KBM-7 (cell line): ENCODE data around the gene PRKCE.

Source experiments
- DNase-seq: peaks from one replicate; pipeline ENCODE4 v3.0.0-alpha.2; 2015
- in situ Hi-C: fragments of 300-500 bp; cut with MboI; formaldehyde crosslinking; loops from 2 replicates; pipeline ENCODE4 v1.14.3; 2020; ENCODE audit warnings: low sequenced_read_pairs, low pct_unique_long_range_greater_than_20kb, mixed read lengths

Gene PRKCE

DNA sequence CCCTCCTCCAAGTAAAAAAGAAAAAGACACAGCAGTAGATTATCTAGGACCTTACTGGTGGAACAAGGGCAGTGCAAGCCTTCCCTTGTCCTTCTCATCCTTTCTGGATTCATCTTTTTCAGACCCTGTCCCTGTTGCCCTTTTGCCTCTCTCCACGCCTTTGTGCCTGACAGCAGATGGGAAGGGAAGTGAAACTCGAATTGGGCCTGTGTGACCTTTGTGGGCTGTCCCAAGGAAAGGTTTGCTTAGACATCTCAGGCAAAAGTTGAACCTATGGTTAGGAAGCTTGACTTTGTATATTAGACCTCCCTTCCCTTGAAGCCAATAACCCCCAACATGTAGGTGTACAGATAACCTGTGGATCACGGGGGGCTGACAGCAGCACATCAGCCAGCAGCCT, 185.3 kb downstream of the PRKCE start:
- no peak for DNase-seq
- in situ Hi-C loops = no loop called here

DNA sequence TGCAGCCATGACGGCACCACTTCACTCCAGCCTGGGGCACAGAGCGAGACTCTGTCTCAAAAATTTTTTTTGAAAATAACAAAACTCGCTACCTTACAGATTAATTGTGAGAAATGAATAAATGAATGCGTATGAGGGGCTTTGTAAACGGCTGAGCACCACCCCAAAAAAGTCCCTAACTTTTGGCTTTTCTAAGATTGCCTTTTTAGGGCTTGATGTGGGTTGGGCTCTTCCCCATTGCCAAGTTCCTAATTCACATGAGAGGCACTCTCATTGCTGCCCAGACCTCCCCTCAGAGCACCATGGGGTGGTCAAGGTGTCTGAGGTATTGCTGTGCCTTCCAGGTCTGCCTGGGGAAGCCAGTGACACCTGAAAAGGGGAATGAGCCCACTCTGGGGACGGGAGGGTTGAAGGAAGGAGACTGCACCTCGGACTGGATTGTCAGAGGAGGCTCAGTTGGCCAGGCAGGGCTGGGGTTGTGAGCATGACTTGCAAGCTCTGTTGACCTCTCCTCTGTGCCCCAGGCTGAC, 186.4 kb downstream of the PRKCE start:
- in situ Hi-C loops = no loop called here
- no peak for DNase-seq

GRCh38 chr2:45839508-45840251, 188.2 kb downstream of the PRKCE start:
- in situ Hi-C loops = no loop called here
- no peak for DNase-seq

DNA sequence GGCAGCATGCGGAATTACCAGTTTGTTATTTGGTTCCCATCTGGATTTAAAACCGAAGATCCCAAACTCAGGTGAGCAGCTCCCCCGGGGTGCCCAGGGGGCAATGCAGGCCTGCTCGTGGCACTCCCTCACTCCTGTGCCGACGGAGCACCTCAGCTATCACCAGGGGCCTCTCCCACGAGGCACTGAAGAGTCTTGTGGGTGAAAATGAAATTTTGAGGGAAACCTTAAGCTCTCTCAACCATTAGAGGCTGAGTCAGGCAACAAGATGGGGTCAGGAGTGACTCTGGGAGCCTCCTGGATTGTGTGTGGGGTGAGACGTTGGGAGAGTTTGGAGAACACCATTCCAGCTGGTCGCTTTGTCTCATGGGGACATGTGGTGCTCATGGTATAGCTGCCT, 189.0 kb downstream of the PRKCE start:
- DNase-seq = no peak
- in situ Hi-C loops = no loop called here

DNA sequence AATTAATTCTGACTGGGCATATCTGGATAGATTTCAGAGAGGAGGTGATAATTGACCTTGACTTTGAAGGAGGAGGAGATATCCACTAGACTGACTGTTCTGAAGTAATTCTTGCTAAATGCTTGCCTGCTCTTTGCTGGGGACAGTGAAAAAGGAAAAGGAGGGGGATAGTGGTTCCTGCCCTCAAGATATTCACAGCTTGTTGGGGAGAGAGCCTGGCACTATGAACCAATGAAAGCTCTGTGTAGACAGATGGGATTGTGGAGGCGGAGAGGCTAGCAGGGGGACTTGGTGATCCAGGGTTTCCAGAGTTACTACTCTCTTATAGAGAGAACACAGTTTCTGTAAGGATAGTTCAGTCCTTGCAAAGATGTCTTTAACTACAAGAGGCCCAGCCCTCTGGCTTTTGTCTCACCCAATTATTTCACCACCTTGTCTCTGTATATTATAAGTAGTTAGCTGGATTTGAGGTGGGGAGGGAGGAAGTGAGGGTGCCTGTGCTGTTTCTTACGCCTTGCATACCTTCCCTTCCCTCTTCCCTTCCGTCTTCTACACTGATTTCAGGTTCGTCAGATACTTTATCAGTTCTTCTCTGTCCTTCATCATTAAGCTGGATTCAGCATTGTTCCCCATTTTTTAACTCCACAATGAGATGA, 190.4 kb downstream of the PRKCE start:
- DNase-seq = no peak
- in situ Hi-C loops = no loop called here

- in situ Hi-C loops = no loop called here
- DNase-seq = no peak
These were observed 191.7 kb downstream of the PRKCE start for GRCh38 chr2:45843136-45843535.

- in situ Hi-C loops = no loop called here
- no peak for DNase-seq
These were observed 193.5 kb downstream of the PRKCE start for GRCh38 chr2:45844796-45845457.

DNA sequence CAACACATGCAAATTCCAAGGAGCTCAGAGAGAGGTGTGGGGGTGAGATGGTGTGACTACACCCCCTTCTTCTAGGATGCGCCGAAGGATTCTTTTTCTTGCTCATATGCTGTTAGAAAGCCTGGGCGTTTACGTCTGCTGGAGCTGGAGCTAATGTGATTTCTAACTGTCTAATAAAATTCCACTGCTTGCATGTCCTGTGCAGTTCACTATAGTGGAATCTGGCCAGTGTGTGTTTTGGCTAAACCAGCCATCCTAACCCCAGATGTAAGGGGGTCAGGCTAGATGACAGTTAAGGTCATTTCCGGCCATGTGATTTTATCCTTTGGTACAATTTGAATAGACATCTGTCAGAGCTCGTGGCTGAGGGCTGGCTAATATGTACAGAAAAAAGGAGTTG, 194.1 kb downstream of the PRKCE start:
- DNase-seq = no peak
- in situ Hi-C loops = no loop called here

- in situ Hi-C loops = no loop called here
- DNase-seq = no peak
These were observed 198.2 kb downstream of the PRKCE start for GRCh38 chr2:45849491-45850283.

DNA sequence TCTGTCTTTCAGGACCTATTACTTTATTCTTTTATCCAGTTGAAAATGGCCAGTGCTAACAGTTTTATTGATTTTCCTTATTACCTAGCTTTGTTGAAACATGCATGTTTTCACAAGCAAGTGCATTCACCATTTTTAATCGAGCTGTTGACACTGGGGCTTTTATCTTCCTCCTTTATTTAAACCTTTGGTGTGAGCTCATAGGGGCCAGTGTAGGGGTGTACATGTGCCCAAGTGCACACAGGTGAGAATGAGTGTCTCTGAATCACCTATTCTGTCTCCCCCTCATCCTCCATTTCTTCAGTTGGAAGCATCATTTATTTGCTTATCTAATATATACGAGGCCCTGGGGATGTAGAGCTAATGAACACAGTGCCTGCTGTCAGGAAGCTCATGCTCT, 199.1 kb downstream of the PRKCE start:
- DNase-seq = no peak
- in situ Hi-C loops = no loop called here

DNA sequence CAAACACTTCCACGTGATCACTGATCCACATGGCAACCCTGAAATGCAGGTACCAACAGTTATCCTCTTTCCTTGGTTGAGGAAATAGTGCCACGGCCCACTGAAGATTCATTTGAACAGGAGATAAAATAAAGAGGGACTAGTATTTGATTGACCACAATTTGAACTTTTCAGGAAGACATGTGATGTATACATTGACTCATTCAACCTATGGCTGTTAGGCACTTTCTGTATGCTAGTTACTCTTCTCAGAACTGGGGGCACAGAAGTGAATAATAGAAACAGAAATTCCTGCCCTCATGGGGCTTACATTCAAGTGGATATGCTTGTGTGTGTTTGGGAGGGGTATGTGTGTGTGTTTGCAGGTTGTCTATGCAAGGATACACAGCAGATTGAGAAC, 199.6 kb downstream of the PRKCE start:
- no peak for DNase-seq
- in situ Hi-C loops = no loop called here

- no peak for DNase-seq
- in situ Hi-C loops = no loop called here
These were observed 200.3 kb downstream of the PRKCE start for GRCh38 chr2:45851576-45852304.

DNA sequence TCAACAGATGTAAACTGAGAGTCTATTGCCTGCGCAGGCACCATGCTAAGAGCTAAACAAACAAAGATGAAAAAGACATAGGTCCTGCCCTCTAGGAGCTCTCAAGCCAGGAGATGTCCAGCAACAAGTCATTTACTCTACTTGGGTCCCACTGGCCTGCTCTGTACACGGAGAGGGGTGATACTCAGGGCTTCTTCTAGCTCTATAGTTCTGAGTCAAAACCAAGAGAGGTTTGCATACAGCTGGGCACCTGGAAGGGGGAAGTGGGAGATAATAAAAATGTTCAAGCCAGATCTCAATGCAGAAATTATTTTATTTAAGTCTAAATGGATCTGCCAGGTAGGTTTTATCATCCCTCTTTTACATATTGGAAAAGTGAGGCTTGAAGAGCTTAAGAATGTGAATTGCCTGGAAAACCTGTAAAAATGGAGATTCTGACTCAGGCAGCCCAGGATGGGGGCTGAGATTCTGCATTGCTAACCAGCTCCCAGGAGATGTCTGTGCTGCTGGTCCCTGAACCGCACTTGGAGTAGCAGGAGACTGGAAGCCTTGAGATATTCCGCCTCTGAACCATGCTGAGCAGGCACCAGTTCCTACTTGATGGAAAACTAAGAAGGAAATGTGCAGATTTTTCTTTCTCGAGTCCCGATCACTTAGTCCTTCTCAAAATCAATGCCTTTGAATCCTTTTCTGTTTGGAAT, 201.1 kb downstream of the PRKCE start:
- in situ Hi-C loops = no loop called here
- DNase-seq = no peak

DNA sequence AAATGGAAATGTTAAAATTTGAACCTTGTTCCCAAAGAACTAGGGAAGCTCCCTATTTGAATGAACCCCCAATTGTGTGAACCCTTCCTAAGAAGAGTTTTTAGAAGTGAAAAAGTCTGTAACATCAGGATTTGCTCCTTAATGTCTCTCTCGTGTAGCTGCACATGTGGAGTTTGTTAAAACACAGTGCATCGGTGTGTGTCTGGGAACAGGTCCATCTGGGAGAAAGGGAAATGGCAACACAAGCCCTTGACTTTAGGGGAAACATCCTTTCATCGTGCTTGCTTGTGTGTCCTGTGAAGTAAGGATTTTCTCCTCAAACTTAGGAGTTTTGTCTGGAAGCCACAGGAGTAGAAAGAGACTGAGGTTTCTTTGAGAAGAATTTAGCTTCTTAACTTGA, 203.9 kb downstream of the PRKCE start:
- in situ Hi-C loops = no loop called here
- no peak for DNase-seq

GRCh38 chr2:45856391-45857274, 205.2 kb downstream of the PRKCE start:
- in situ Hi-C loops = no loop called here

DNA sequence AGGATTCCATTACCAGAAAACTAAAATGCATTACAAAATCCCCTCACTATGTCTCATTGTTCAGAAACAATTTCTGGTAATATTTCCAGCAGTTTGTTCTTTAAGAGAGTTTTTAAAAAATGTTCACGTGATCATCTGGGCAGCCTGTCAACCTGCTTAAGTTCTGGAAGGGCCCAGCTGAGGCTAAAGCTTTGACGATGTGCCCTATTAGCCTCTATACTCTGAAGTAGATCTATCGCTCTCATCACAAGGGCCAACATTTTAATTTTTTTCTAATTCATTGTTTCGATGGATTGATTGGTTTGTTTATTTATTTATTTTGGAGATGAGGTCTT, 205.8 kb downstream of the PRKCE start:
- in situ Hi-C loops = no loop called here
- no peak for DNase-seq

More at GRCh38 chr2:45856391-45857274, 205.2 kb downstream of the PRKCE start:
- DNase-seq = no peak

DNA sequence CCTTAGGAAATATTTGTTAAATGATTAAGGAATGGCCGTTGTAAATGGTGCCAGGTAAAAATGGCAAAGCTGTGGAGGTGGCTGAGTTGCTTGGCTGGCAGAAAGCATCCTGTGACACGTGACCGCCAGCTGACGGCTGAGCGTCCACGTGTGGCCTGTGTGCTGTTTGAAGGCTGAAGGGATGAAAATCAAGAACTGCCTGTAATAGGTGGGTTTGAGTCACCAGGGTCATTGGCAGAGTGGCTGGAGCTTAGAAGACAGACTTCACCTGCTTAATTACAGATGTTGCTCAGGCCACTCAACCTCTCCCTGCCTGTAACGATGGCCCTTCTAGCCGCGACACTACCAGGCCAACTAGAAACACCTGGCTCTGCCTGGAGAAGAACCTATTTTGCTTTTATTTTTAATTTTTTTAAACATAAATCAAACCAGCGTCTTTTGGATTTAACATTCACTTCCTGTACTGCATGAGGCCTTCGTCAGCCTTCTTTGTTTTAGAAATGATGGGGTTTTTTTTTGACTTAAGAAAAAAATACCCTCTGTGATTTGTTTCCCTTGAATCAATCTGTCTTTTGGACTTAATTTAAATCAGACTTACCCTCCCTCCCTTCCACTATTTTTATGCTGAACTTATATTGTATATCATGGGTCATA, 206.5 kb downstream of the PRKCE start:
- DNase-seq = no peak
- in situ Hi-C loops = no loop called here
